RWPE2 (cell line): Measurements from ENCODE around the gene NECTIN4.

ENCODE experiments used
- ATAC-seq: fragments of 200-7000 bp; cut with Tn5 transposase; 3 replicates; pipeline ENCODE4 v1.9.1; 2021; ENCODE audit warnings: low read depth
- DNase-seq: peaks from one replicate; pipeline ENCODE4 v3.0.0-alpha.2; 2020; ENCODE audit warnings: low spot score
- H3K27ac ChIP-seq: fragments of 450-650 bp; 2 replicates; pipeline ENCODE4 v1.5.1; 2017; ENCODE audit warnings: mild to moderate bottlenecking; ENCODE audit not compliant: poor library complexity, severe bottlenecking
- H3K27me3 ChIP-seq: fragments of 250-450 bp; sonication (Bioruptor Pico); 2 replicates; pipeline ENCODE4 v1.5.1; 2021; ENCODE audit warnings: mild to moderate bottlenecking, moderate library complexity; ENCODE audit not compliant: insufficient read depth, poor library complexity, severe bottlenecking
- H3K36me3 ChIP-seq: fragments of 250-450 bp; sonication (Bioruptor Pico); 2 replicates; pipeline ENCODE4 v1.5.1; 2020; ENCODE audit warnings: low read depth, mild to moderate bottlenecking, moderate library complexity
- H3K4me1 ChIP-seq: fragments of 250-450 bp; sonication (Bioruptor Pico); 2 replicates; pipeline ENCODE4 v1.5.1; 2021; ENCODE audit warnings: mild to moderate bottlenecking, moderate library complexity; ENCODE audit not compliant: insufficient read depth, poor library complexity, severe bottlenecking
- H3K4me3 ChIP-seq: fragments of 250-450 bp; sonication (Bioruptor Pico); 2 replicates; pipeline ENCODE4 v1.5.1; 2021; ENCODE audit warnings: mild to moderate bottlenecking, moderate library complexity; ENCODE audit not compliant: severe bottlenecking
- H3K9me3 ChIP-seq: fragments of 250-450 bp; sonication (Bioruptor Pico); 2 replicates; pipeline ENCODE4 v1.5.1; 2021; ENCODE audit warnings: mild to moderate bottlenecking, moderate library complexity; ENCODE audit not compliant: severe bottlenecking
- CTCF ChIP-seq: fragments of 450-650 bp; IDR thresholded peaks from one replicate; pipeline ENCODE4 v1.5.1; 2017; ENCODE audit warnings: mild to moderate bottlenecking, moderate library complexity; ENCODE audit not compliant: poor library complexity, severe bottlenecking

Gene NECTIN4

GRCh38 chr1:161076410-161076809 lies 12.9 kb downstream of the NECTIN4 start:
- 0 out of 3 replicates have a peak, but pooled peaks have one; percentile 4 for ATAC-seq
- no peak overlapping the region for H3K4me3 ChIP-seq
- no peaks in the 10 kb centered on the region for H3K27me3 ChIP-seq
- TF ChIP-seq CTCF, result no peak
- H3K27ac ChIP-seq, result no peak overlapping the region
- DNase-seq, result no peak
- no peaks in the 10 kb centered on the region for H3K36me3 ChIP-seq
- no peaks in the 10 kb centered on the region for H3K9me3 ChIP-seq
- peaks cover 34% of the 10 kb centered on the region for H3K4me1 ChIP-seq

- Histone ChIP-seq H3K9me3 (no peaks in the 10 kb centered on the region), H3K27me3 (no peaks in the 10 kb centered on the region), H3K27ac (peak overlapping the region; percentile 54), H3K4me3 (peak overlapping the region; percentile 8), H3K4me1 (peaks cover 23% of the 10 kb centered on the region), H3K36me3 (no peaks in the 10 kb centered on the region)
- TF ChIP-seq CTCF, result no peak
- ATAC-seq (peak; percentile 78), DNase-seq (peak; percentile 92)
Measured at GRCh38 chr1:161074676-161075368, 14.5 kb downstream of the NECTIN4 start.

- DNase-seq, result peak; percentile 72
- Histone ChIP-seq H3K4me3 (no peak overlapping the region), H3K4me1 (peaks cover 23% of the 10 kb centered on the region), H3K9me3 (no peaks in the 10 kb centered on the region), H3K36me3 (no peaks in the 10 kb centered on the region), H3K27ac (peak overlapping the region; percentile 54), H3K27me3 (no peaks in the 10 kb centered on the region)
- peak; percentile 56 for ATAC-seq
- no peak for TF ChIP-seq CTCF
Measured at GRCh38 chr1:161073474-161074121, 15.8 kb downstream of the NECTIN4 start.

GRCh38 chr1:161072751-161073449 lies 16.5 kb downstream of the NECTIN4 start:
- no peaks in the 10 kb centered on the region for H3K27me3 ChIP-seq
- H3K9me3 ChIP-seq, result no peaks in the 10 kb centered on the region
- H3K36me3 ChIP-seq, result no peaks in the 10 kb centered on the region
- H3K4me1 ChIP-seq, result peaks cover 23% of the 10 kb centered on the region
- H3K27ac ChIP-seq, result peak overlapping the region; percentile 54
- ATAC-seq (no peak), DNase-seq (no peak)
- H3K4me3 ChIP-seq, result no peak overlapping the region
- no peak for TF ChIP-seq CTCF
